COLO829 (cell line): Measurements from ENCODE around the gene RNF220.

ENCODE experiments used
- DNase-seq: peaks from one replicate; pipeline ENCODE4 v3.0.0; 2012; ENCODE audit warnings: low spot score

The RNF220 gene

GRCh38 chr1:44407430-44408211 lies 2.6 kb downstream of the RNF220 start:
- DNase-seq, result no peak

GRCh38 chr1:44408212-44408582 lies 3.1 kb downstream of the RNF220 start:
- no peak for DNase-seq

- DNase-seq, result no peak
Observed at GRCh38 chr1:44408632-44409602, 3.9 kb downstream of the RNF220 start.

GRCh38 chr1:44409757-44410156 lies 4.7 kb downstream of the RNF220 start:
- no peak for DNase-seq

- DNase-seq, result no peak
Observed at GRCh38 chr1:44411861-44412260, 6.8 kb downstream of the RNF220 start.

GRCh38 chr1:44412601-44413000 lies 7.5 kb downstream of the RNF220 start:
- no peak for DNase-seq

- no peak for DNase-seq
Observed at GRCh38 chr1:44413740-44414139, 8.7 kb downstream of the RNF220 start.

- no peak for DNase-seq
Observed at GRCh38 chr1:44415013-44415412, 10.0 kb downstream of the RNF220 start.

GRCh38 chr1:44416408-44416807 lies 11.4 kb downstream of the RNF220 start:
- no peak for DNase-seq

GRCh38 chr1:44417351-44418021 lies 12.4 kb downstream of the RNF220 start:
- DNase-seq, result no peak

- no peak for DNase-seq
Observed at GRCh38 chr1:44418022-44418673, 13.1 kb downstream of the RNF220 start.

- DNase-seq, result no peak
Observed at GRCh38 chr1:44419901-44420300, 14.8 kb downstream of the RNF220 start.

GRCh38 chr1:44420535-44420934 lies 15.5 kb downstream of the RNF220 start:
- DNase-seq, result no peak

GRCh38 chr1:44421446-44421884 lies 16.4 kb downstream of the RNF220 start:
- peak; percentile 45 for DNase-seq

GRCh38 chr1:44422161-44422560 lies 17.1 kb downstream of the RNF220 start:
- no peak for DNase-seq

- DNase-seq, result no peak
Observed at GRCh38 chr1:44423591-44424537, 18.8 kb downstream of the RNF220 start.

- DNase-seq, result no peak
Observed at GRCh38 chr1:44424747-44425146, 19.7 kb downstream of the RNF220 start.

GRCh38 chr1:44425341-44426082 lies 20.5 kb downstream of the RNF220 start:
- no peak for DNase-seq

- no peak for DNase-seq
Observed at GRCh38 chr1:44431861-44432260, 26.8 kb downstream of the RNF220 start.

GRCh38 chr1:44433209-44433608 lies 28.2 kb downstream of the RNF220 start:
- DNase-seq, result no peak
